Upper lobe of right lung (tissue), 1 donor: Measurements from ENCODE around the gene IFT80. TPM values are rescaled to one million over a fixed set of nuclear protein-coding genes. Genes with fewer than 3 reads are reported as not detected.

ENCODE experiments used
- ATAC-seq: fragments of 200-7000 bp; cut with Tn5 transposase; one replicate; pipeline ENCODE4 v1.9.1; 2020; ENCODE audit warnings: mild to moderate bottlenecking, moderate library complexity
- DNase-seq: peaks from one replicate; pipeline ENCODE4 v3.0.0-alpha.2; 2020
- H3K27ac ChIP-seq: fragments of 200-600 bp; one replicate; pipeline ENCODE4 v1.8.0; 2022
- H3K27me3 ChIP-seq: fragments of 200-600 bp; one replicate; pipeline ENCODE4 v1.8.0; 2022; ENCODE audit warnings: mild to moderate bottlenecking
- H3K36me3 ChIP-seq: fragments of 200-600 bp; one replicate; pipeline ENCODE4 v1.8.0; 2022
- H3K4me1 ChIP-seq: fragments of 200-600 bp; one replicate; pipeline ENCODE4 v1.8.0; 2022
- H3K4me3 ChIP-seq: fragments of 200-600 bp; one replicate; pipeline ENCODE4 v1.8.0; 2022; ENCODE audit warnings: mild to moderate bottlenecking
- H3K9me3 ChIP-seq: fragments of 200-600 bp; one replicate; pipeline ENCODE4 v1.8.0; 2022
- CTCF ChIP-seq: fragments of 200-600 bp; IDR thresholded peaks from one replicate; pipeline ENCODE4 v1.8.0; 2022; ENCODE audit warnings: antibody characterized with exemption
- intact Hi-C: fragments of 100-400 bp; cut with DNase I; formaldehyde crosslinking; loops from one replicate; pipeline ENCODE4 v1.11.0; 2022
- total RNA-seq: library from RNA; stranded (reverse); fragmentation: NEBNext Ultra II Directional; extraction: Animal tissue kit (Norgen Biotek cat#: 25700); gene quantifications from one replicate; pipeline ENCODE4 v1.2.1, GENCODE V29; 2021
- donor health status: DM: no; HTN: yes; CAD: no; lungs with severe emphysema.

Gene IFT80
- total RNA-seq, 1 donor from 2014 or later: 37.1 TPM

- Histone ChIP-seq H3K27me3 (no peaks in the 10 kb centered on the region), H3K27ac (no peak overlapping the region), H3K9me3 (no peaks in the 10 kb centered on the region), H3K36me3 (no peaks in the 10 kb centered on the region), H3K4me3 (no peak overlapping the region), H3K4me1 (no peaks in the 10 kb centered on the region)
- ATAC-seq: no peak
- no peak for DNase-seq
- intact Hi-C loops: no loop called here
- TF ChIP-seq CTCF: no peak
Observed at GRCh38 chr3:160390565-160391138, 8.4 kb downstream of the IFT80 start.

- Histone ChIP-seq H3K9me3 (no peaks in the 10 kb centered on the region), H3K36me3 (no peaks in the 10 kb centered on the region), H3K27ac (peak overlapping the region; percentile 38), H3K4me3 (no peak overlapping the region), H3K4me1 (no peaks in the 10 kb centered on the region), H3K27me3 (no peaks in the 10 kb centered on the region)
- DNase-seq: no peak
- ATAC-seq: peak; percentile 84
- intact Hi-C loops: no loop called here
- no peak for TF ChIP-seq CTCF
Observed at GRCh38 chr3:160384639-160385318, 14.2 kb downstream of the IFT80 start.

GRCh38 chr3:160381470-160381869 is 17.6 kb downstream of the IFT80 start:
- Histone ChIP-seq H3K9me3 (no peaks in the 10 kb centered on the region), H3K27me3 (no peaks in the 10 kb centered on the region), H3K4me1 (no peaks in the 10 kb centered on the region), H3K4me3 (no peak overlapping the region), H3K36me3 (no peaks in the 10 kb centered on the region), H3K27ac (no peak overlapping the region)
- DNase-seq (no peak), ATAC-seq (no peak)
- intact Hi-C loops: no loop called here
- TF ChIP-seq CTCF: no peak

- no peak for ATAC-seq
- H3K36me3 ChIP-seq: peaks cover 10% of the 10 kb centered on the region
- no peak for DNase-seq
- intact Hi-C loops: no loop called here
- H3K4me1 ChIP-seq: no peaks in the 10 kb centered on the region
- H3K27me3 ChIP-seq: no peaks in the 10 kb centered on the region
- TF ChIP-seq CTCF: no peak
- H3K9me3 ChIP-seq: no peaks in the 10 kb centered on the region
- no peak overlapping the region for H3K27ac ChIP-seq
- no peak overlapping the region for H3K4me3 ChIP-seq
Observed at GRCh38 chr3:160379628-160380214, 19.3 kb downstream of the IFT80 start.

GRCh38 chr3:160378331-160379109 is 20.5 kb downstream of the IFT80 start:
- Histone ChIP-seq H3K4me3 (no peak overlapping the region), H3K9me3 (no peaks in the 10 kb centered on the region), H3K27ac (no peak overlapping the region), H3K36me3 (peaks cover 10% of the 10 kb centered on the region), H3K27me3 (no peaks in the 10 kb centered on the region), H3K4me1 (no peaks in the 10 kb centered on the region)
- ATAC-seq (no peak), DNase-seq (no peak)
- no peak for TF ChIP-seq CTCF
- intact Hi-C loops: no loop called here
